Activated CD4-positive, alpha-beta T cell treated with anti-CD3 and anti-CD28 coated beads, Interleukin-2, amount 10 ng/mL, durations not matched to agents 7 days and 5 days (primary cell): ENCODE data around the gene TMEM150B. TPM values are rescaled to one million over a fixed set of nuclear protein-coding genes. Genes with fewer than 3 reads are reported as not detected.

Experiments used
- CTCF ChIA-PET: fragments of 350-600 bp; sonication (Branson Sonifier 250); formaldehyde crosslinking; loops from one replicate; lab custom pipeline; 2021; ENCODE audit warnings: antibody characterized with exemption; lab: Charles Lee
- POLR2A ChIA-PET: fragments of 350-600 bp; sonication (Branson Sonifier 250); formaldehyde crosslinking; loops from one replicate; lab custom pipeline; 2021; ENCODE audit warnings: antibody characterized with exemption; lab: Charles Lee
- DNase-seq: peaks from one replicate; pipeline ENCODE4 v3.0.0-alpha.2; 2020
- H3K27ac Mint-ChIP-seq: one replicate; pipeline ENCODE4 v1.8.0; 2021; ENCODE audit warnings: mild to moderate bottlenecking, moderate library complexity, mixed read lengths
- H3K27me3 Mint-ChIP-seq: one replicate; pipeline ENCODE4 v1.8.0; 2021; ENCODE audit warnings: mixed read lengths
- H3K36me3 Mint-ChIP-seq: one replicate; pipeline ENCODE4 v1.8.0; 2021; ENCODE audit warnings: low read depth, mixed read lengths
- H3K4me1 Mint-ChIP-seq: one replicate; pipeline ENCODE4 v1.8.0; 2021; ENCODE audit warnings: mixed read lengths
- H3K4me3 Mint-ChIP-seq: one replicate; pipeline ENCODE4 v1.8.0; 2021; ENCODE audit warnings: mild to moderate bottlenecking, moderate library complexity, mixed read lengths
- H3K9me3 Mint-ChIP-seq: one replicate; pipeline ENCODE4 v1.8.0; 2021; ENCODE audit warnings: mixed read lengths
- total RNA-seq, 2 experiments: library from RNA; stranded (reverse); gene quantifications; one replicate each; pipeline ENCODE4 v1.2.3, GENCODE V29; 2021

TMEM150B gene
- total RNA-seq, 2 experiments from 2014 or later: 0.79 TPM; not detected in 1

GRCh38 chr19:55305491-55305890 lies 19.6 kb downstream of the TMEM150B start:
- H3K4me3 Mint-ChIP-seq: no peak overlapping the region
- ChIA-PET CTCF (interaction anchor here (1.4 to 2.8 kb wide), 2 partner anchors 12 to 13 kb away, joined by 3 to 9 read pairs; no protein-coding TSS in a partner anchor), POLR2A (no interaction called here)
- DNase-seq: peak; percentile 63
- H3K27ac Mint-ChIP-seq: peak overlapping the region; percentile 55
- peaks cover 3% of the 10 kb centered on the region for H3K36me3 Mint-ChIP-seq
- H3K9me3 Mint-ChIP-seq: no peaks in the 10 kb centered on the region
- H3K4me1 Mint-ChIP-seq: peaks cover 15% of the 10 kb centered on the region
- H3K27me3 Mint-ChIP-seq: no peaks in the 10 kb centered on the region

GRCh38 chr19:55304980-55305379 lies 20.2 kb downstream of the TMEM150B start:
- CTCF ChIA-PET: interaction anchor here (1.4 to 2.8 kb wide), 2 partner anchors 13 kb away, joined by 3 to 9 read pairs; no protein-coding TSS in a partner anchor
- H3K36me3 Mint-ChIP-seq: peaks cover 3% of the 10 kb centered on the region
- POLR2A ChIA-PET: no interaction called here

GRCh38 chr19:55304279-55304978 lies 20.7 kb downstream of the TMEM150B start:
- Mint-ChIP-seq H3K4me3 (no peak overlapping the region), H3K9me3 (no peaks in the 10 kb centered on the region), H3K27me3 (no peaks in the 10 kb centered on the region), H3K36me3 (peaks cover 3% of the 10 kb centered on the region), H3K4me1 (peaks cover 15% of the 10 kb centered on the region), H3K27ac (no peak overlapping the region)
- POLR2A ChIA-PET: no interaction called here
- CTCF ChIA-PET: no interaction called here
- peak; percentile 39 for DNase-seq

More at GRCh38 chr19:55304980-55305379, 20.2 kb downstream of the TMEM150B start:
- DNase-seq: no peak
- Mint-ChIP-seq H3K27ac (no peak overlapping the region), H3K27me3 (no peaks in the 10 kb centered on the region), H3K4me1 (peaks cover 15% of the 10 kb centered on the region), H3K9me3 (no peaks in the 10 kb centered on the region), H3K4me3 (no peak overlapping the region)

GRCh38 chr19:55303477-55303876 lies 21.7 kb downstream of the TMEM150B start:
- Mint-ChIP-seq H3K27me3 (peaks cover 3% of the 10 kb centered on the region), H3K4me1 (peaks cover 15% of the 10 kb centered on the region), H3K36me3 (peaks cover 3% of the 10 kb centered on the region), H3K27ac (no peak overlapping the region), H3K4me3 (no peak overlapping the region), H3K9me3 (no peaks in the 10 kb centered on the region)
- ChIA-PET POLR2A (no interaction called here), CTCF (interaction anchor here (1.4 to 3.1 kb wide), 2 partner anchors 11 to 80 kb away, joined by 5 to 28 read pairs; partner anchors contain the start of gene TMEM238)
- DNase-seq: no peak

- ChIA-PET POLR2A (interaction anchor here (1.0 kb wide), 1 partner anchor 81 kb away, joined by 3 read pairs; no protein-coding TSS in a partner anchor), CTCF (interaction anchor here (0.5 to 3.1 kb wide), 14 partner anchors 10 to 322 kb away, joined by 3 to 28 read pairs (median 4); partner anchors contain the start of genes KMT5C, TMEM238 and ZNF784)
- Mint-ChIP-seq H3K27ac (peak overlapping the region; percentile 94), H3K36me3 (peaks cover 3% of the 10 kb centered on the region), H3K27me3 (peaks cover 3% of the 10 kb centered on the region), H3K4me3 (peak overlapping the region; percentile 91), H3K4me1 (peaks cover 15% of the 10 kb centered on the region), H3K9me3 (no peaks in the 10 kb centered on the region)
- no peak for DNase-seq
Observed at GRCh38 chr19:55302318-55302703, 22.8 kb downstream of the TMEM150B start.

GRCh38 chr19:55301459-55302317 lies 23.5 kb downstream of the TMEM150B start:
- Mint-ChIP-seq H3K9me3 (no peaks in the 10 kb centered on the region), H3K4me3 (peak overlapping the region; percentile 91), H3K4me1 (peaks cover 15% of the 10 kb centered on the region), H3K27ac (peak overlapping the region; percentile 94), H3K36me3 (no peaks in the 10 kb centered on the region), H3K27me3 (peaks cover 3% of the 10 kb centered on the region)
- ChIA-PET POLR2A (interaction anchor here (1.0 kb wide), 2 partner anchors 38 to 81 kb away, joined by 3 read pairs; partner anchors contain the start of gene KMT5C), CTCF (interaction anchor here (0.5 to 3.1 kb wide), 34 partner anchors 8 to 894 kb away, joined by 3 to 28 read pairs (median 3); partner anchors contain the start of genes HSPBP1, KMT5C, PPP6R1 and TMEM238)
- peak; percentile 95 for DNase-seq

- H3K4me3 Mint-ChIP-seq: no peak overlapping the region
- ChIA-PET POLR2A (interaction anchor here (1.0 kb wide), 1 partner anchor 38 kb away, joined by 3 read pairs; the partner anchor contains the start of gene KMT5C), CTCF (interaction anchor here (0.5 to 3.1 kb wide), 27 partner anchors 9 to 259 kb away, joined by 3 to 28 read pairs (median 3); partner anchors contain the start of genes HSPBP1, KMT5C, PPP6R1 and UBE2S)
- no peaks in the 10 kb centered on the region for H3K36me3 Mint-ChIP-seq
- H3K9me3 Mint-ChIP-seq: no peaks in the 10 kb centered on the region
- DNase-seq: no peak
- H3K27ac Mint-ChIP-seq: peak overlapping the region; percentile 94
- H3K4me1 Mint-ChIP-seq: peaks cover 13% of the 10 kb centered on the region
- H3K27me3 Mint-ChIP-seq: peaks cover 3% of the 10 kb centered on the region
Observed at GRCh38 chr19:55300886-55301458, 24.2 kb downstream of the TMEM150B start.

GRCh38 chr19:55299991-55300390 lies 25.1 kb downstream of the TMEM150B start:
- Mint-ChIP-seq H3K36me3 (no peaks in the 10 kb centered on the region), H3K4me3 (no peak overlapping the region), H3K27ac (no peak overlapping the region), H3K27me3 (peaks cover 3% of the 10 kb centered on the region), H3K4me1 (peaks cover 9% of the 10 kb centered on the region), H3K9me3 (no peaks in the 10 kb centered on the region)
- ChIA-PET POLR2A (no interaction called here), CTCF (no interaction called here)
- DNase-seq: no peak

- H3K36me3 Mint-ChIP-seq: no peaks in the 10 kb centered on the region
- peaks cover 9% of the 10 kb centered on the region for H3K4me1 Mint-ChIP-seq
- H3K27ac Mint-ChIP-seq: no peak overlapping the region
- H3K4me3 Mint-ChIP-seq: no peak overlapping the region
- no peak for DNase-seq
- H3K9me3 Mint-ChIP-seq: no peaks in the 10 kb centered on the region
- POLR2A ChIA-PET: no interaction called here
- CTCF ChIA-PET: no interaction called here
- peaks cover 3% of the 10 kb centered on the region for H3K27me3 Mint-ChIP-seq
Observed at GRCh38 chr19:55297267-55297666, 27.9 kb downstream of the TMEM150B start.

GRCh38 chr19:55289117-55289796 lies 35.9 kb downstream of the TMEM150B start:
- no peak overlapping the region for H3K4me3 Mint-ChIP-seq
- H3K27ac Mint-ChIP-seq: no peak overlapping the region
- peaks cover 10% of the 10 kb centered on the region for H3K4me1 Mint-ChIP-seq
- CTCF ChIA-PET: no interaction called here
- no peak for DNase-seq
- POLR2A ChIA-PET: no interaction called here
- no peaks in the 10 kb centered on the region for H3K36me3 Mint-ChIP-seq
- no peaks in the 10 kb centered on the region for H3K9me3 Mint-ChIP-seq
- no peaks in the 10 kb centered on the region for H3K27me3 Mint-ChIP-seq

- POLR2A ChIA-PET: no interaction called here
- DNase-seq: no peak
- peaks cover 15% of the 10 kb centered on the region for H3K4me1 Mint-ChIP-seq
- H3K4me3 Mint-ChIP-seq: no peak overlapping the region
- H3K27me3 Mint-ChIP-seq: peaks cover 9% of the 10 kb centered on the region
- H3K36me3 Mint-ChIP-seq: no peaks in the 10 kb centered on the region
- no peak overlapping the region for H3K27ac Mint-ChIP-seq
- H3K9me3 Mint-ChIP-seq: no peaks in the 10 kb centered on the region
- CTCF ChIA-PET: interaction anchor here (0.7 to 1.0 kb wide), 3 partner anchors 14 to 31 kb away, joined by 3 read pairs; no protein-coding TSS in a partner anchor
Observed at GRCh38 chr19:55287361-55288079, 37.6 kb downstream of the TMEM150B start.
